Activated B cell treated with CpG ODN at 0.5 μM for 24 hours (primary cell): ENCODE measurements around the gene TRAPPC2L. TPM values are rescaled to one million over a fixed set of nuclear protein-coding genes. Genes with fewer than 3 reads are reported as not detected.
A peak's percentile ranks its signal among the peaks of the same experiment; 100 is the strongest.

ENCODE experiments used
- ATAC-seq: fragments of 200-7000 bp; cut with Tn5 transposase; one replicate; pipeline ENCODE4 v1.10.0; 2021; ENCODE audit warnings: low read depth, mild to moderate bottlenecking, moderate library complexity
- CTCF ChIA-PET: fragments of 350-600 bp; sonication (Branson Sonifier 250); formaldehyde crosslinking; loops from one replicate; lab custom pipeline; 2021; ENCODE audit warnings: antibody characterized with exemption; lab: Charles Lee
- POLR2A ChIA-PET: fragments of 350-600 bp; sonication (Branson Sonifier 250); formaldehyde crosslinking; loops from one replicate; lab custom pipeline; 2021; ENCODE audit warnings: antibody characterized with exemption; lab: Charles Lee
- DNase-seq: peaks from one replicate; pipeline ENCODE4 v3.0.0; 2022
- H3K27ac Mint-ChIP-seq: one replicate; pipeline ENCODE4 v1.8.0; 2020; ENCODE audit warnings: mixed read lengths
- H3K27me3 Mint-ChIP-seq: one replicate; pipeline ENCODE4 v1.8.0; 2021; ENCODE audit warnings: mixed read lengths
- H3K36me3 Mint-ChIP-seq: one replicate; pipeline ENCODE4 v1.8.0; 2021; ENCODE audit warnings: low read depth, mixed read lengths
- H3K4me1 Mint-ChIP-seq: one replicate; pipeline ENCODE4 v1.8.0; 2021; ENCODE audit warnings: mixed read lengths
- H3K4me3 Mint-ChIP-seq: one replicate; pipeline ENCODE4 v1.8.0; 2020; ENCODE audit warnings: mild to moderate bottlenecking, mixed read lengths
- H3K9me3 Mint-ChIP-seq: one replicate; pipeline ENCODE4 v1.8.0; 2020; ENCODE audit warnings: mixed read lengths
- CTCF ChIP-seq: fragments of 200-600 bp; IDR thresholded peaks from one replicate; pipeline ENCODE4 v1.8.0; 2022; ENCODE audit warnings: antibody characterized with exemption, mild to moderate bottlenecking
- intact Hi-C: fragments of 100-400 bp; cut with micrococcal nuclease; formaldehyde crosslinking; loops from one replicate; pipeline ENCODE4 v1.15.1; 2024
- total RNA-seq: library from RNA; stranded (reverse); gene quantifications from 2 replicates; pipeline ENCODE4 v1.2.3, GENCODE V29; 2022

TRAPPC2L gene
- total RNA-seq, 1 donor from 2014 or later: 38.7 TPM

- intact Hi-C loops: loop anchor here (1.0 to 5.0 kb wide), 13 partner anchors 42 to 843 kb away; partner anchors contain the start of genes CDH15, CDT1, CYBA and SPATA2L
- peaks cover 40% of the 10 kb centered on the region for H3K36me3 Mint-ChIP-seq
Measured at GRCh38 chr16:88857728-88858339, 907 bp downstream of the TRAPPC2L start.

GRCh38 chr16:88859381-88860091 is 2.6 kb downstream of the TRAPPC2L start:
- intact Hi-C loops: loop anchor here (5.0 kb wide), 1 partner anchor 207 kb away; the partner anchor contains the start of gene CYBA
- no peak for TF ChIP-seq CTCF
- H3K27me3 Mint-ChIP-seq: no peaks in the 10 kb centered on the region
- ATAC-seq: no peak
- CTCF ChIA-PET: interaction anchor here (0.8 kb wide), 1 partner anchor 122 kb away, joined by 3 read pairs; no protein-coding TSS in a partner anchor
- peaks cover 34% of the 10 kb centered on the region for H3K4me1 Mint-ChIP-seq
- no peaks in the 10 kb centered on the region for H3K9me3 Mint-ChIP-seq
- peaks cover 40% of the 10 kb centered on the region for H3K36me3 Mint-ChIP-seq
- no peak overlapping the region for H3K4me3 Mint-ChIP-seq
- no peak for DNase-seq
- H3K27ac Mint-ChIP-seq: no peak overlapping the region
- POLR2A ChIA-PET: no interaction called here

More at GRCh38 chr16:88857728-88858339, 907 bp downstream of the TRAPPC2L start:
- ATAC-seq (peak; percentile 60), DNase-seq (peak; percentile 60)
- no peak for TF ChIP-seq CTCF
- Mint-ChIP-seq H3K4me3 (peak overlapping the region; percentile 92), H3K4me1 (peaks cover 37% of the 10 kb centered on the region), H3K27me3 (no peaks in the 10 kb centered on the region), H3K9me3 (no peaks in the 10 kb centered on the region), H3K27ac (peak overlapping the region; percentile 86)
- ChIA-PET POLR2A (interaction anchor here (0.6 to 3.2 kb wide), 14 partner anchors 43 to 298 kb away, joined by 3 to 39 read pairs (median 4); partner anchors contain the start of genes ACSF3 and APRT), CTCF (interaction anchor here (0.7 to 2.7 kb wide), 12 partner anchors 16 to 383 kb away, joined by 3 to 22 read pairs (median 6); partner anchors contain the start of genes APRT and ZNF778)

GRCh38 chr16:88861359-88861758 is 4.4 kb downstream of the TRAPPC2L start:
- Mint-ChIP-seq H3K4me1 (peaks cover 20% of the 10 kb centered on the region), H3K9me3 (no peaks in the 10 kb centered on the region), H3K36me3 (peaks cover 40% of the 10 kb centered on the region), H3K27me3 (no peaks in the 10 kb centered on the region), H3K4me3 (no peak overlapping the region), H3K27ac (no peak overlapping the region)
- DNase-seq: no peak
- intact Hi-C loops: no loop called here
- ChIA-PET POLR2A (no interaction called here), CTCF (no interaction called here)
- ATAC-seq: no peak
- no peak for TF ChIP-seq CTCF

- H3K36me3 Mint-ChIP-seq: peaks cover 35% of the 10 kb centered on the region
- H3K9me3 Mint-ChIP-seq: no peaks in the 10 kb centered on the region
- H3K4me1 Mint-ChIP-seq: peaks cover 16% of the 10 kb centered on the region
- ChIA-PET CTCF (no interaction called here), POLR2A (no interaction called here)
- peaks cover 3% of the 10 kb centered on the region for H3K27me3 Mint-ChIP-seq
- H3K27ac Mint-ChIP-seq: no peak overlapping the region
- intact Hi-C loops: no loop called here
- no peak for TF ChIP-seq CTCF
- ATAC-seq: no peak
- no peak for DNase-seq
- no peak overlapping the region for H3K4me3 Mint-ChIP-seq
Measured at GRCh38 chr16:88862968-88863367, 6.0 kb downstream of the TRAPPC2L start.

GRCh38 chr16:88863426-88863825 is 6.5 kb downstream of the TRAPPC2L start:
- H3K9me3 Mint-ChIP-seq: no peaks in the 10 kb centered on the region
- no peak for TF ChIP-seq CTCF
- CTCF ChIA-PET: no interaction called here
- H3K36me3 Mint-ChIP-seq: peaks cover 35% of the 10 kb centered on the region
- H3K4me1 Mint-ChIP-seq: peaks cover 12% of the 10 kb centered on the region
- POLR2A ChIA-PET: no interaction called here
- DNase-seq (no peak), ATAC-seq (no peak)
- H3K4me3 Mint-ChIP-seq: no peak overlapping the region
- H3K27ac Mint-ChIP-seq: no peak overlapping the region
- peaks cover 3% of the 10 kb centered on the region for H3K27me3 Mint-ChIP-seq
- intact Hi-C loops: no loop called here
